Stimulated activated CD8-positive, alpha-beta memory T cell treated with anti-CD3 and anti-CD28 coated beads, Interleukin-7, amount 100 ng/mL, for 1 hour (primary cell): ENCODE data around the gene LMO2.
"Not testable (repeated sequence)": the region's sequence is repeated elsewhere in the genome, so short reads cannot be mapped to it uniquely, and the experiment has no call there.

Source experiments
- DNase-seq, 2 donors: peaks; one replicate each; pipeline ENCODE4 v3.0.0-alpha.2; 2020; ENCODE audit warnings: low read depth in 2 of 2

Gene LMO2

DNA sequence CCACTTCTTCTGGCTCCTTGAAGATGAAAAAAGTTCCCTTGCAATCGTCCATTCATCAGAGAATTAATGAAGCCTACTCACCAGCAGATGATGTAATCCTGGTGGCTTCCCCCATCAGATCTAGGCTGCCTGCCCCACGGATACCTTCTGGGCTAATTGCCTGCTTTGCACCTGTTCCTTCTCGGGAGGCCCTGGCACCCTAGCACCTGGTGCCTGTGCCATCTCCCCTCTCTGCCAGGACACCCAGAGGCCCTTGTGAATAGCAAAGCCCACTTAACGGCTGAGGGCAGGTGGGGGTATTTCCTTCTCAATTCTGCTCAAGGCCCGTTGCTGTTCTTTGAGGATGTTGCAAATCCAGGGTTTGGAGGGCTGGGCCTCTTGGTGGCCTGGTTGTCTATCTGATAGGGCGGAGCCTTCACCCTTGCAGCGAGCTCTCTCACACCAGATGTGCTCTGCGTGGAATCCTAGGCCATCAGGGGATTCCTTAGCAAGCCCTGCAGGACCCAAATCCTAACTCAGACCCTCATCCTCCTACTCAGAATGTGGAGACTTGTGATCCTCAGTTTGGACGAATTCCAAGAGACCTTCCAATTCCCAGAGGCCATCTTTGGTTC, at the start of gene LMO2:
LMO2 (minus strand) TSS at position 363 of the 614 bp plus-strand sequence. CDS start 22,360 bp downstream, outside the sequence.
- DNase-seq: no peak

DNA sequence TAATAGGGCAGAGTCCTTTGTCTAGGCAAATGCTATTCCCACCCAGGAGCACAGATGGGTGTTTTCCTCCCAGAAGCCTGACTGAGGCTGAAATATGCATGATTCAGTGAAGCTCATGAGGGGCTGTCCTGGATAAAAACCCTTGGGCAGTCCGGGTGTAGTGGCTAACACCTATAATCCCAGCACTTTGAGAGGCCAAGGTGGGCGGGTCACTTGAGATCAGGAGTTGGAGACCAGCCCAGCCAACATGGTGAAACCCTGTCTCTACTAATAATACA, 48.6 kb upstream of the LMO2 start:
- DNase-seq: no peak

DNA sequence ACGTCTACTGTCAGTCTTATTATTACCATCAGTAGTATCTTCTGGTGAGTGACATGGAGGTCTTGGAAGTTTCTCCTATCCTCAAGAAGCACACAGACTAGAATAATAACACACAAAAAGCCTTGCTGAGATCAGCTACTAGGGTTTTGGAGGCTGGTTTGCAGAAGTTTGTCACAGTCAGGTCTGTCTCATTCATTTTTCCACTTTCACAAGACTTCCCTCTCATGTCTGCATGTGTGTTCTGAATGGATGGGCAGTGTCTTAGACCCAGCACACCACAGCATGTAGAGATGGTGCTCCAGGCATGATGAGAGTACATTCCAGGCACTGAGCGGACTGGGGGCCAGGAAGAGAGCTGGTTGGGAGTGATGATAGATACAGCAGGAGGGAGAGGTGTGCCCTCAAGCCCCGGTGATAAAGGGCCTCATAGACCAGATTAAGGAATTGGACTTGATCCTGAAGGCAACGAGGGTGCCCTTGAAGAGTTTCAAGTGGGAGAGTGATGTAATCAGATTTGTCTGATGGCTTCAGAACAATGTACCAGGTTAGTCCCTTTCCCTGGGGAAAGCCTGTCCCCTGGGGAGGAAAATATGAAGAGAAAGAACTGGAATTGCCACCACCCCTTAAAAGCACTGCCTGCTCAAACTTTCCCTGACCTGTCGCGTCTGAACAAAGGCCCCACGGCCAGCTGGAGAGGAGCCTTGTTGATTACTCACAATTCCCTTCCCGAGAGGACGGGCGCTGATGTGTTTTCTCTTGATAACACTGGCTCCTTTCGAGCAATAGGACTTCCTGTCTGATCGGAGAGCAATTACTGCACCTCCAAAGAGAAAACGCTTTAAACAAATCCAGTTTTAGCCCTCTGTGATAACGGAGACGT, 45.1 kb upstream of the LMO2 start:
- DNase-seq: no peak

DNA sequence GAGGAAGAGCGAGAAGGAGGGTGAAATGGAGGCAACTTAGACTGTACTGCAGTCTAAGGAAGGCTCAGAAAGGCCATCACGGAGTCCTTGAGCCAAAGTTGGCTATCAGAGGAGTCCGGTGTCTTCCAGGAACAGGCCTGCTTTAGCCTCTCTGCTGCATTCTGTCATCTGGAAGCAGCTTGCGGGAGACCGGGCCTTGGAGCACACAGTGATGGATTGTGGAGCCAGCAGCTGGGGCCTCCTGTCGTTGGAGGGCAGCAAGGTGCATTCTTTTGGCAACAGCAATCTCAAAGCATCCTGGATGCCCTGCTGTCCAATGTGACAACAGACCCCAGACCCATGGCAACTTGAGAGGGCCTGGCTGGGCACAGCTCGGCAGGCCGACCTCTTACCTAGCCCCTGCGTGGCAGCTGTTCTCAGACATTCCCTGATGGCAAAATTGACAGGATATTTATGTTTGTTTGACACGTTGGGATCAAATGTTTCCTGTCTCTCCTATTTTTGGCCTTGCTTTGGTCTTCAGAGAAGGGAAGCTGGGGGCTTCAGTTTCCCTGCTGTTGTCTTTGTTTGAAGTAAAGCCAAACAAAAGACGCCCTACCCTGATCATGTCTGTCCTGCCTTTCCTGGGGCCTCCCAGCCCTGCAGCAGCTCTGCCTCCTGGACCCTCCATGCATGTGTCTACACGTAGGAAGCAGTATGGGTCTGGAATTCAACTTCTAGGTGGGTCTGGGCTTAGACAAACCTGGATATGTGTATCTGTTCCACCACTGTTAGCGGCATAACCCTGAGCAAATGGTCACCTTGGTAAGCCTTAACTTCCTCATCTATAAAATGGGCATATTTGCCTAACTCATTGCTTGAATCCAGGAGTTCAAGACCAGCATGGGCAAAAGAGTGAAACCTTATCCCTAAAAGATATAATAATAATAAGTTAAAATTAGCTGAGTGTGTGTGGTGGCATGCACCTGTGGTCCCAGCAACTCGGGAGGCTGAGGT, 43.9 kb upstream of the LMO2 start:
- no peak for DNase-seq

DNA sequence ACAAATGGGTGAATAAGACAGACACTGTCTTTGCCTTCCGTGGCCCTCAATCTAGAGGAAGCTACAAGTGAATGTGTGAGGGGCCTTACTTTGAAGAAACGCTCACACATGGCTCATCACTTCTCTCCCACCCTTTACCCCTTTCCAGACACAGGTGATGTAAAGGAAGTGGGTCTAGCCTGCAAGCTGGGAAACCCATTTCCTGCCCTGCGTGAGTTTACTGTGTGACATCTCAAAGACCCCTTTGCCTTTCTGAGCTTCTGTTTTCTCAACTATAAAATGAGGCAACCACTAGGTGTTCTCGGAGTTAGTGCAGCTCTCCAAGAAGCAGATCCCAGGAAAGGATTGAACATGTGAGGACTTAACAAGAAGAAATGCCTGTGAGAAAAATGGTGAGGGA, 43.1 kb upstream of the LMO2 start:
- DNase-seq: no peak

DNA sequence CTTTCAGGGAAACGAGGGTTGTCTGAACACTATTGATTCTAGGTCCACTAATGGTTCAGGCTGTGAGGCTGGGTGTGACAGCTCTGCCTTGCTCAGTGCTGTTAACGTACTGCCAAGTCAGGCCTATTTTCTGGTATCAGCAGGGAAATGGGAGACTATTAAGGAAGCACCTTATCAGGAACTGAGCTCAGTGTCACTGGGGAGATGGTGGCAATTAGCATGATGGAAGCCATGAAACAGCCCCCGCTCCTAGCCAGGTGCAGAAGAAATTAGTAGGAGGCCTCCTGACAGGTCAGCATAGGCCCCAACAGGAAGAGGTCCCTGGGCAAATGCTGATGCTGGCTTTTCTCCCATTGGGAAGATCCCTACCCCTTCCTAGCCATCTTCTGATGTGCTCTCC, 42.6 kb upstream of the LMO2 start:
- DNase-seq: no peak

DNA sequence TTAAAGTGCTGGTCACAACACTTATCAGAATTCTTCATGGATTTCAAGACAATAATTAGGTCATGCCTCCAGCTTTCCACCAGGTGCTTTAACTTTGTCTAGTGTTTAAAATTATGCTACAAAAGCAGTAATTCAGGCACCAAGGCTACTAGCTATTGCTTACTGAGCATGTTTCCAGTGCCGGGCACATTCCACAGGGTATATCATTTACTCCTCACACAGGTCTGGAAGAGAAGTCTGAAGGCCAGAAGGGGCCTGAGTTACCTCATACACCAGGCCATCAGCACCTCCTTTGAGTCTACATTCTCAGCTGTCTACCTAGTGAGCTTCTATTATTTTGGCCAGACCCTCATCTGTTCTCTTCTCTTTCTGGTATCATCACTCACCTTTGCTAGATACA, 41.7 kb upstream of the LMO2 start:
- DNase-seq: no peak

DNA sequence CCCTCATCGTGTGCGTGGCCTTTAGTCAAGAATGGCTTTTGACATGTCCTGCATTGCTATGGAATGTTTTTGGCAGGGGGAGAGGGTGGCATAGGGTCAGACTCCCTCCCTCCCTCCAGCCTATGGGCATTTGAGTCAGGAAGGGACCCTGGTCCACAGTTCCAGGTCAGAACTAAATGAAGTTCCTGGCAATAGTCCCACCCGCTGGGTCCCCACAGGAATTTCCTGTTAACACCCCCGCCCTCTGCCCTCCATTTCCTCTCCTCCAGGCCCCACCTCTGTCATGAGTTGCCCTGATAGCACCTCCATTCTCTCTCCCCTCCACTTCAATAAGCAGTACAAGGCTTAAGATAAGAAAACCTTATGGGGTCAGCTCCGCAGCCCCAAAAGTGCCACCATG, 40.8 kb upstream of the LMO2 start:
- DNase-seq: no peak

DNA sequence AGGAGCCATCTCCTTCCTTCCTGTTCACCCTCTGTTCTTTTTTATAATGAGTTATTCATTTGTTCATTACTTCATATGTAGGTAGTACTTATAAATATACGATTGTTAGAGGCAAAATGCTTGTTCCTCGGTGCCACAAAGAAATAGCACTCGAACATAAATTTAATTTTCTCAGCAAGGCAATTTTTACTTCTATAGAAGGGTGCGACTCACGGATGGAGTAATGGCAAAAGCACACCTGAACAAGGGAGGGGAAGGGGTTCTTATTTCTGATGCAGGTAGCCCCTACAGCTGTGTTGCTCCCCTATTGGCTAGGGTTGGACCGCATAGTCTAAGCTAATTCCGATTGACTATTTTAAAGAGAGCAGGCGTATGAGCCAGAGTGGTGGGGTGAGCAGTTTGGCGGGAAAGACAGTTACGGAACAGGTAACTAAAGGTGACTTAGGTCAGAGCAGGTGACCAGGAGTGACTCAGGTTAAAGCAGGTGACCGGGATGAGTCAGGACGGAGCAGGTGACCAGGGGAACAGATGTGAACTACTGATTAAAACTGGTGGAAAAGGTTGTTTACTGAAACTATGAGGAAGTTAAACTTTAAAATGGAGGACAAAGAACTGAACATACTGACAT, 40.0 kb upstream of the LMO2 start:
- not testable (repeated sequence) for DNase-seq

DNA sequence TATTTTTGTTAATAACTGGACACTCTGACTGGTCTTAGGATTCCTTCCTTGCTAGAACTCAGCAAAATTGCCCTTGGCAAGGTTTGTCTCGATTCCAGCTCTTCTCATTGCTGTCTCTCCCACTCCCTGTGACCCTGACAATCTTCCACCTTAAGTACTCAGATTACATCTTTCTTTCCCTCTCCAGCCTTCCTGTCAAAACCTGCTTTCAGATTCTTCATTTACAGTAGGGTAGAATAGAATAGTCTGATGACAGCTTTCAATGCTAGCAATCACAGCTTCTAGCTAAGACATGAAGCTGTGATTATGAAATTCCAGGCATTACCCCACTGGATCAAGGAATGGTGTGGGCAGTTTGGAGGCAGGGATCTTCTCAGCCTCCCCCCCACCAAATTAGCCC, 39.2 kb upstream of the LMO2 start:
- no peak for DNase-seq

DNA sequence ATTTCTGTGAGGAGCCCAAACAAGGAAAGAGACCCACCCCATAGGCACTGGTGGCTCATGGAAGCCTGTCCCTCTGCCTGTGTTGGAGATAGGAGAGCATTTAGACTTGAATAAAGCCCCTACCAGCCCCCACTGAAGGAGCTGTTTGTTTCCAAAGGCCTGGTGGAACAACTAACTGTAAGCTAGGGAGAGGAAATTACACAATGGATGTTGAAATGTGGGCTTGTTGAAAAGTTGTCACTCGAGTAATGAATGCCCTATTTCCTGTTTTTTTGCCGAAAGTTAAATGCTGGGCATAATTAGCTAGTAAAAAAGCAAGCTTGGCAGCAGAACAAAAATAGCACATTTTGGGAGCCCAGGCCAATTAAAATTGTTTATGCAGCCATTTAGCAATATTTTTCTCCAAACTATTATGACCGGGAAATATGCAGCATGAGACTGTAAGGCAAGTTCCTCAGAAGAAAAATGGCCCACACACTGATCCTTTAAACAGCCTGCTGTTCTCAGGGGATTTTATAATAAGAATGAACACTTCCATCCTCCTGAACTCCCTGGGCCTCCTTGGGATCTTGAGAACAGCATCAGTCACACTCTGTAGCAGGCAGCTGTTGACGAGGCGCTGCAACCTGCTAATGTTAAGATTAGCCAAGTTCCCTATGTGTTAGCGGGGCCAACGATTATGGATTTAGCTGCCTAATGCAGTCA, 38.6 kb upstream of the LMO2 start:
- no peak for DNase-seq

DNA sequence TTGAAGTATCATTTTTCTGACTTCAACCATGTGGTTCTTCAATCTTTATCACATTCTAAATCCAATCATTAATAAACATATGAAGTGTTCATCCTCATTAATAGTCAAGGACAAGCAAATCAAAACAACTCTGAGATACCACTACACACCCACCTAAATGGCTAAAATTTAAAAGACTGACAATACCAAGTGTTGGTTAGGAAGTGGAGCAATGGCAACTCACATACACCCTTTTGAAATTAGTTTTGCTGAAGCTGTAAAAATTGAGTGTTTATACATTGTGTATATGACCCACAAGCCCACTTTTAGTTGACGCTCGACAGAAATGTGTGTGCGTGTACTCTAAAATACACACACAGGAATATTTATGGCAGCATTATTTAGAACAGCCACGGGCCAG, 36.7 kb upstream of the LMO2 start:
- no peak for DNase-seq

DNA sequence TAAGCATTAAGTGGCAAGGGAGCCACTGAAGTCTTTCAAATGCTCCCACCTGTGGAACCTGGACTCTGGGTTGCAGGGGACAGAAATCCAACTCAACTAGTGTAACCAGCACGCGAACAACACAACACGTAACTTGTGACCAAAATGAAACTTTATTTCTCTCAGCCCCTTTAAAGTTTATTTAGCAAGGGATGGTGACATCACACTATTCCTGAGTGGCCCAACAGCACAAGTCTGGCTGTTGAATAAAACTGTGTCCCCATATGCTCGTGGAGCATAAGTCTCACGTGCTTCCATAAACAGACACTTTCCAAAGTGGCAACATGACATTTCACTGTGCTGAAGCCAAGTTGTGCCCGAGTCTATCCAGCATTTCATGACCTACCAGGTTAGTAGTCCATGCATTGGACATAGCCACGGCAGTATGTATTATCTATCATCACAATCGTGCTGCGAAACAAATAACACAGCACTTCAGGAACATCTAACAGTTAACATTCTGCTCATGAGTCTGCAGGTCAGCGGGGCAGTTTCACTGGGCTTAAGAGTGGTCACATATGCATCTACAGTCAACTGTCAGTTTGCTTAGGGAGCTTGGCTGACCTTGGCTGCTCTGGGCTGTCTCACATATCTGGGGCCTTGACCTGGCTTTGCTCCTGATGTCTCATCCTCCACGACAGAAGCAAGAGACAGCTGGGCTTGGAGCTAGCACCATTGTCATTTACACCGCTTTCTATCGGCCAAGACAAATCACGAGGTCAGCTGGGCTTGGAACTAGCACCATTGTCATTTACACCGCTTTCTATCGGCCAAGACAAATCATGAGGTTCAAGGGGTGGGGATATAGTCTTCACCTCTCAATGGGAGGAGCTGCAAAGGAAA, 35.0 kb upstream of the LMO2 start:
- no peak for DNase-seq

DNA sequence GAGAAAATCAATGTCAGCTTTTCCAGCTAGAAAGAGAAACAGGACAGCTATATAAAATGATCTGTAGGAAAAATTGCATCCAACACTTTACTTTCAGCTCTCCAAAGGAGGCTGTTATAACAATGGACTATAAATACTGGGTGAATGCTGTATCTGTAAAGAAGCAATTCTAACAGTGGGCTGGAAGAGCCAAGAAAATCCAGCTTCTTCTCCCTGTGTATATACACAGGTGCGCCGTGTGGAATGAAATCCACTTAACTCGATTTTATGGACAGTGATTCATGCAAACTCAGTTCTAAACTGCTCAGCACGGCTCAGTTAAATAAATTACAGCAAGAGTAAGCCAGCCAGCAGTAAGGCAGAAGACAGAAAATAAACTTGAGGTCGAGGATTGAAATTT, 32.5 kb upstream of the LMO2 start:
- no peak for DNase-seq

DNA sequence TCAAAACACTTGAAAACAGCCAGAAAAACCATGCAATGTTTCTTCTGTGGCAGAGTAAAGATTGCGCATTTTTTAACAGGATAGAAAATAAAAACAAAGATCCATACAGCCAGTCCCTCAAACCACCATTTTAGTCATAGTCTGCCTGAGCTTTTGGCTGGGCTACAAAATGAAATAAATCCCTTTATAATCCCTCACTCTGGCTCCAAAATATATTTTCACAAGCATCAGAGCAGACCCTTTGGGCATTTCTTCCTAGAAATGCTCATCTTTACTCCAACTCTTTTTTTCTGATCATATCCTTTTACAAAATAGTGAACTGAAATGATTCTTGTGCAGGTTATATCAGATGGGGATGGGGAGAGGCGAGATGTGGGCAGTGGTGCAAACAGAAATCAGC, 31.8 kb upstream of the LMO2 start:
- no peak for DNase-seq

DNA sequence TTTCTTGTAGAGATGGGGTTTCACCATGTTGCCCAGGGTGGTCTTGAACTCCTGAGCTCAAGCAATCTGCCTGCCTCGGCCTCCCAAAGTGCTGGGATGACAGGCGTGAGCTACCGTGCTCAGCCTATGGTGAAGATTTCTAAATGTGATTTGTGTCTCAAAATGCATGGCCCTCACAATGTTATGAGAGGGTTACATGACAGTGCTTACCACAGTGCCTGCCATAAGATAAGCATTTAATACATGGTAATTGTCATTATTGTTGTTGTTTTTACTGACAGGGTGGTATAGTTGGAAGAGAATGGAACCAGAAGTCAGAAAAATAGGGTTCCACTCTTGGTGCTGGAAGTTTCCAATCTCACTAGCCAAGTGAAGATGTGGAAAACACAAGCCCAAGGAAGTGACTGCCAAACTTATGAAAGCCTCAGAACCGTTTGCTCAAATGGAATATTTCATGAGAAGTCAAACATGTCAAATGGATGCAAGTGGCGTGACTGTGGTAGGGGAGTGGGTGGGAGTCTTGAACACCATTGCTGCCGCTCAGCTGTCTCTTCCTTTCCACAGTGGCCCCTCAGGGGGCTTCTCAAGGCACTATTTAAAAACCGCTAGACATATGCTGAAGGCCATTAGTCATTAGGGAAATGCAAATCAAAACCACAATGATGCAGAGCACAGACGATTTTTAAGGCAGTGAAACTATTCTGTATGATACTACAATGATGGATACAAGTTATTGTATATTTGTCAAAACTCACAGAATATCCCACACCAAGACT, 29.1 kb upstream of the LMO2 start:
- DNase-seq: no peak

DNA sequence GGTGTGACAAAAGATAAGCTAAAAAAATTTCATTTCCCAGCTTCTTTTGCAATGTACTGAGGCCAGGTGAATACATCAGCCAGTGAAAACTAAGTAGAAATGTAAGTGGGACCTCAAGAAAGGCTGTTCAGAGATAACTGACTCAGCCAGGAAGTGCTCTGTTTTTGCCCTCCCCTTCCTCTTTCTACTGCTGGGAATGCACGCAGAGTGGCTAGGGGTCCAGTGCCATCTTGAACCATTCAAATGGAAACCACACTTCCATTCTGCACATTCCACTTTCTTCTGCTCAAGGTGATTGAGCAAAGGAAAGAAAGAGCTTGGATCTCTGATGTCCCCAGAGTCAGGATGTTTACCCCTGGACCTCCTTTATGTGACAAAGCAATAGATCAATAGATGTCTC, 27.8 kb upstream of the LMO2 start:
- no peak for DNase-seq

DNA sequence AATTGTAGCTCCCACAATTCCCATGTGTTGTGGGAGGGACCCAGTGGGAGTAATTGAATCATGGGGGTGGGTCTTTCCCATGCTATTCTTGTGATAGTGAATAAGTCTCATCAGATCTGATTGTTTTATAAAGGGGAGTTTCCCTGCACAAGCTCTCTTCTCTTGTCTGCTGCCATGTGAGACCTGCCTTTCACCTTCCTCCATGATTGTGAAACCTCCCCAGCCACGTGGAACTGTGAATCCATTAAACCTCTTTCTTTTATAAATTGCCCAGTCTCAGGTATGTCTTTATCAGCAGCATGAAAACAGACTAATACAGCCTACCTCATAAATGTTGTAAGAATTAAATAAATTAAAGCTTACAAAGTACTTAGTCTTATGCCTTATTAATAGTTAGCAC, 25.5 kb upstream of the LMO2 start:
- not testable (repeated sequence) for DNase-seq

DNA sequence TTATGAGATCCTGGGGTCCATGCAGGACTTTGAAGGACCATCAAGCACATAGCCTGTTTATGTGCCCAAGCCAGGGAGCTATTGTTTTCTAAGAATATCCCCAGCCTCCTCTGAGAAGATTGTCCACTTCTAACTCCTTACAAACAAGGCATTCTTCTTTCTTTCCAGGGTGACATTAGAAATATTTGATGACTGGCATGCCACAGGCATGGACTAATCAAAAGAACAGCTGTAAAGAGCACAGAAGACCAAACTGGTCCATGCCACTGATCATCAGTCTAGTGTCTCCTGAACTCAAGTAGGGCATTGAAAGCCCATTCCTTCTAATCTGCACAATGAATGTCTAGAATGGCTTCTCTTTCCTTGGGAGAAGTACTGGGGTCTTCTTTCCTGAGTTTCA, 24.9 kb upstream of the LMO2 start:
- DNase-seq: no peak

DNA sequence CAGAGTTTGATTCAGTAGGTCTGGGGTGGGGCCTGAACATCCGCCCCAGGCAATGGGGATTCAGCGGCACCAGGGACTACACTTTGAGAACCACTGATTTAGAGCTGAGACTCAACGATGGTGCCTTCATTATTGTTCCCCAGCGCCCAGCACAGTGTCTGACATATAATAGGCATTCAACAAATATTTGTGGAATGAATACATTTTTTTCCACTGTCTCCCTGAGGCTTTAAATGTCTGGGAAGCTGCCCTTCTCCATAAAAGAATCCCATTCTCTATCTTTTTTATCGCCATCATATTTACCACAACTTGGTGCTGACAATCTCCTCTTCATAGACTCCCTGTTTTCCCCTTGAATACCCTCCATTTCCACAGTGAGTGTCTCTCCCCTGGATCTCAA, 23.6 kb upstream of the LMO2 start:
- no peak for DNase-seq
